HCT116 (cell line): ENCODE measurements around the gene SPSB4. TPM values are rescaled to one million over a fixed set of nuclear protein-coding genes. Genes with fewer than 3 reads are reported as not detected.

Experiments
- ATAC-seq: fragments of 200-7000 bp; cut with Tn5 transposase; 2 replicates; pipeline ENCODE4 v1.9.1; 2020; ENCODE audit warnings: mild to moderate bottlenecking, moderate library complexity
- BruUV-seq: library from RNA; stranded (reverse); fragments of 400-500 nt; replicated peaks from 2 replicates; lab custom pipeline; 2021; lab: Mats Ljungman, UMichigan
- CTCF ChIA-PET: fragments of 300-600 bp; sonication (Branson Sonifier 250); formaldehyde crosslinking; loops from one replicate; lab custom pipeline; 2021; ENCODE audit warnings: antibody characterized with exemption; lab: Charles Lee
- POLR2A ChIA-PET: fragments of 300-600, 350-600 bp; sonication (Branson Sonifier 250); formaldehyde crosslinking; loops from one replicate; lab custom pipeline; 2021; ENCODE audit warnings: antibody characterized with exemption; lab: Charles Lee
- RAD21 ChIA-PET, 2 experiments: fragments of 300-600 bp; sonication (Branson Sonifier 250); formaldehyde crosslinking; loops; one replicate each; lab custom pipeline; 2023; ENCODE audit warnings: low total read pairs in 2 of 2; ENCODE audit not compliant: uncharacterized antibody in 2 of 2, unreplicated experiment in 2 of 2, low non-redundant PET in 1 of 2; lab: Charles Lee
- DNase-seq: peaks from one replicate; pipeline ENCODE4 v3.0.0-alpha.2; 2010; ENCODE audit warnings: low read depth, low spot score
- H2AFZ ChIP-seq: fragments of 200-600 bp; shearing (Covaris generic), sonication (generic); 2 replicates; pipeline ENCODE4 v1.6.1; 2017; ENCODE audit warnings: low read depth, mixed run types, mixed read lengths, antibody characterized with exemption, low read length; ENCODE audit not compliant: poor library complexity, severe bottlenecking
- H3K27ac ChIP-seq: 2 replicates; pipeline ENCODE4 v1.5.1; 2012; ENCODE audit warnings: low read depth, low read length
- H3K27me3 ChIP-seq: fragments of 200-600 bp; sonication (generic); 2 replicates; pipeline ENCODE4 v1.6.1; 2016; ENCODE audit warnings: mixed run types, low read length, mixed read lengths; ENCODE audit not compliant: insufficient read depth
- H3K36me3 ChIP-seq, 2 experiments: fragments of 200-500 bp in 1 of 2; fragments of 200-600 bp in 1 of 2; sonication (Bioruptor generic) in 1 of 2; sonication (generic) in 1 of 2; 2 replicates each; pipeline versions ENCODE4 v1.5.1 to v1.6.1; 2014 to 2016; ENCODE audit warnings: low read length in 2 of 2, inconsistent platforms in 1 of 2, mixed read lengths in 1 of 2, mixed run types in 1 of 2; ENCODE audit not compliant: insufficient read depth in 2 of 2, control insufficient read depth in 1 of 2
- H3K4me1 ChIP-seq, 2 experiments: fragments of 200-600 bp in 1 of 2; sonication (generic) in 1 of 2; 2 replicates each; pipeline versions ENCODE4 v1.5.1 to v1.6.1; 2012 to 2017; ENCODE audit warnings: low read length in 2 of 2, inconsistent platforms in 1 of 2, mild to moderate bottlenecking in 1 of 2, mixed read lengths in 1 of 2, mixed run types in 1 of 2, moderate library complexity in 1 of 2; ENCODE audit not compliant: insufficient read depth in 2 of 2, control insufficient read depth in 1 of 2
- H3K4me2 ChIP-seq: fragments of 200-600 bp; sonication (generic); 2 replicates; pipeline ENCODE4 v1.6.1; 2017; ENCODE audit warnings: mixed run types, low read length, mixed read lengths
- H3K4me3 ChIP-seq, 2 experiments: fragments of 200-600 bp in 1 of 2; sonication (generic) in 1 of 2; replicated peaks in 1 of 2; 2 replicates each; pipeline ENCODE4 v1.5.1; 2011 to 2016; ENCODE audit warnings: low read length in 2 of 2, control low read depth in 1 of 2, low read depth in 1 of 2, mild to moderate bottlenecking in 1 of 2, mixed read lengths in 1 of 2, mixed run types in 1 of 2
- H3K79me2 ChIP-seq: fragments of 200-600 bp; sonication (generic); 2 replicates; pipeline ENCODE4 v1.6.1; 2017; ENCODE audit warnings: mild to moderate bottlenecking, mixed run types, low read length, moderate library complexity, mixed read lengths; ENCODE audit not compliant: insufficient read depth
- H3K9ac ChIP-seq: fragments of 200-600 bp; sonication (generic); 2 replicates; pipeline ENCODE4 v1.6.1; 2016; ENCODE audit warnings: low read length, mixed read lengths
- H3K9me2 ChIP-seq: fragments of 200-600 bp; sonication (generic), shearing (Covaris generic); 2 replicates; pipeline ENCODE4 v1.6.1; 2017; ENCODE audit warnings: mixed run types, mild to moderate bottlenecking, moderate library complexity; ENCODE audit not compliant: insufficient read depth
- H3K9me3 ChIP-seq, 2 experiments: fragments of 200-500 bp in 1 of 2; fragments of 200-600 bp in 1 of 2; sonication (Bioruptor generic) in 1 of 2; sonication (generic) in 1 of 2; 2 replicates each; pipeline ENCODE4 v1.6.1; 2014 to 2017; ENCODE audit warnings: low read length in 2 of 2, mixed read lengths in 2 of 2, inconsistent platforms in 1 of 2, low read depth in 1 of 2, mild to moderate bottlenecking in 1 of 2, mixed run types in 1 of 2, moderate library complexity in 1 of 2; ENCODE audit not compliant: control insufficient read depth in 1 of 2, insufficient read depth in 1 of 2
- H4K20me1 ChIP-seq: fragments of 200-600 bp; sonication (generic), shearing (Covaris generic); 2 replicates; pipeline ENCODE4 v1.6.1; 2017; ENCODE audit warnings: mixed run types, mild to moderate bottlenecking, moderate library complexity; ENCODE audit not compliant: insufficient read depth
- ATF3 ChIP-seq: IDR thresholded peaks from 2 replicates; pipeline ENCODE4 v1.6.1; 2012
- CBX3 ChIP-seq: IDR thresholded peaks from 2 replicates; pipeline ENCODE4 v1.6.1; 2012; ENCODE audit warnings: low read depth
- CEBPB ChIP-seq: IDR thresholded peaks from 2 replicates; pipeline ENCODE4 v1.6.1; 2012; ENCODE audit warnings: low read depth
- CTCF ChIP-seq, 3 experiments: fragments of 200-600 bp in 1 of 3; sonication (generic) in 1 of 3; IDR thresholded peaks in 2 of 3; conservative IDR thresholded peaks in 1 of 3; 2 replicates each; pipeline ENCODE4 v1.5.1; 2012 to 2017; ENCODE audit warnings: low read depth in 2 of 3, low read length in 2 of 3, antibody characterized with exemption in 1 of 3, borderline replicate concordance in 1 of 3, control low read depth in 1 of 3, mild to moderate bottlenecking in 1 of 3, mixed read lengths in 1 of 3, mixed run types in 1 of 3, moderate library complexity in 1 of 3; ENCODE audit not compliant: insufficient read depth in 1 of 3
- ELF1 ChIP-seq: IDR thresholded peaks from 2 replicates; pipeline ENCODE4 v1.6.1; 2012; ENCODE audit warnings: low read depth, borderline replicate concordance
- EZH2 ChIP-seq: fragments of 200-600 bp; sonication (generic); IDR thresholded peaks from 2 replicates; pipeline ENCODE4 v1.6.1; 2017; ENCODE audit warnings: antibody characterized with exemption, mixed run types
- EZH2phosphoT487 ChIP-seq: fragments of 200-600 bp; IDR thresholded peaks from 2 replicates; pipeline ENCODE4 v1.6.1; 2018; ENCODE audit warnings: antibody characterized with exemption, borderline replicate concordance
- JUND ChIP-seq: IDR thresholded peaks from 2 replicates; pipeline ENCODE4 v1.6.1; 2012
- POLR2A ChIP-seq: IDR thresholded peaks from 2 replicates; pipeline ENCODE4 v1.7.0; 2011; ENCODE audit warnings: borderline replicate concordance; ENCODE audit not compliant: insufficient read depth, insufficient read length; ENCODE audit errors: extremely low read depth
- POLR2AphosphoS5 ChIP-seq: IDR thresholded peaks from 2 replicates; pipeline ENCODE4 v1.6.1; 2011; ENCODE audit warnings: mild to moderate bottlenecking, low read depth, low read length, moderate library complexity
- RAD21 ChIP-seq: IDR thresholded peaks from 2 replicates; pipeline ENCODE4 v1.6.1; 2012; ENCODE audit warnings: low read depth, mild to moderate bottlenecking
- SIN3A ChIP-seq: IDR thresholded peaks from 2 replicates; pipeline ENCODE4 v1.6.1; 2012; ENCODE audit warnings: low read depth
- SP1 ChIP-seq: IDR thresholded peaks from 2 replicates; pipeline ENCODE4 v1.6.1; 2012; ENCODE audit warnings: low read depth
- TCF7L2 ChIP-seq: IDR thresholded peaks from 2 replicates; pipeline ENCODE4 v1.7.0; 2011; ENCODE audit warnings: borderline replicate concordance, inconsistent platforms; ENCODE audit not compliant: insufficient read depth, insufficient read length; ENCODE audit errors: extremely low read depth
- YY1 ChIP-seq: IDR thresholded peaks from 2 replicates; pipeline ENCODE4 v1.6.1; 2011; ENCODE audit warnings: low read length, low read depth, moderate library complexity, mild to moderate bottlenecking; ENCODE audit not compliant: insufficient replicate concordance; ENCODE audit errors: extremely low read depth
- intact Hi-C: fragments of 100-400 bp; cut with micrococcal nuclease; formaldehyde crosslinking; loops from 2 replicates; pipeline ENCODE4 v1.10.0; 2022
- total RNA-seq: library from RNA; stranded (reverse); gene quantifications from one replicate; pipeline ENCODE4 v1.2.1, GENCODE V29; 2021; ENCODE audit not compliant: unreplicated experiment
- TF ChIP-seq, protein P1 (sequence below): IDR thresholded peaks from 2 replicates; pipeline ENCODE4 v1.6.1; 2012
- TF ChIP-seq, protein P2 (sequence below): IDR thresholded peaks from 2 replicates; pipeline ENCODE4 v1.6.1; 2011; ENCODE audit warnings: mild to moderate bottlenecking, low read length, moderate library complexity; ENCODE audit not compliant: insufficient replicate concordance; ENCODE audit errors: extremely low read depth

SPSB4 gene
- total RNA-seq, 1 experiment from 2014 or later, result 0.57 TPM

GRCh38 chr3:141152801-141153678 lies 101.9 kb downstream of the SPSB4 start:
- H3K27ac ChIP-seq, result no peak overlapping the region
- no peaks in the 10 kb centered on the region for H3K79me2 ChIP-seq
- RAD21 ChIA-PET, result no interaction called here
- no peak for DNase-seq
- no peak overlapping the region for H2AFZ ChIP-seq
- no peaks in the 10 kb centered on the region for H3K36me3 ChIP-seq
- ATAC-seq, result no peak
- no peaks in the 10 kb centered on the region for H3K4me1 ChIP-seq
- no TSS peak for BruUV-seq
- intact Hi-C loops, result no loop called here
- H4K20me1 ChIP-seq, result no peaks in the 10 kb centered on the region
- no peaks in the 10 kb centered on the region for H3K9me2 ChIP-seq
- H3K4me2 ChIP-seq, result no peak overlapping the region
- no peak overlapping the region for H3K4me3 ChIP-seq
- H3K9ac ChIP-seq, result no peak overlapping the region
- no peaks in the 10 kb centered on the region for H3K9me3 ChIP-seq
- POLR2A ChIA-PET, result no interaction called here
- peaks cover 6% of the 10 kb centered on the region; the same call in 1 of the 2 replicates for H3K27me3 ChIP-seq
- TF ChIP-seq SP1 (no peak), YY1 (no peak), RAD21 (no peak)
- CTCF ChIA-PET, result no interaction called here

GRCh38 chr3:141153679-141153966 lies 102.5 kb downstream of the SPSB4 start:
- no peaks in the 10 kb centered on the region for H3K36me3 ChIP-seq
- H3K4me3 ChIP-seq, result no peak overlapping the region
- DNase-seq (no peak), ATAC-seq (no peak)
- H3K79me2 ChIP-seq, result no peaks in the 10 kb centered on the region
- H3K9me3 ChIP-seq, result no peaks in the 10 kb centered on the region
- H4K20me1 ChIP-seq, result no peaks in the 10 kb centered on the region
- POLR2A ChIA-PET, result no interaction called here
- no TSS peak for BruUV-seq
- RAD21 ChIA-PET, result no interaction called here
- no peaks in the 10 kb centered on the region for H3K4me1 ChIP-seq
- H3K27me3 ChIP-seq, result peaks cover 3% of the 10 kb centered on the region; the same call in 1 of the 2 replicates
- no peak overlapping the region for H3K27ac ChIP-seq
- H3K4me2 ChIP-seq, result no peak overlapping the region
- H2AFZ ChIP-seq, result no peak overlapping the region
- no peaks in the 10 kb centered on the region for H3K9me2 ChIP-seq
- H3K9ac ChIP-seq, result no peak overlapping the region
- CTCF ChIA-PET, result no interaction called here
- intact Hi-C loops, result no loop called here
- TF ChIP-seq CBX3 (no peak), EZH2phosphoT487 (no peak), SIN3A (no peak), EZH2 (no peak), POLR2A (no peak), ELF1 (no peak), CEBPB (no peak), TCF7L2 (no peak), ATF3 (no peak), SP1 (no peak), POLR2AphosphoS5 (no peak), JUND (no peak), CTCF (IDR thresholded peaks at IDR 0.05 in 2 of 3, conservative IDR thresholded peaks at IDR 0.05 in 1 of 3; ENCODE audit: borderline replicate concordance in 1 of 3, insufficient read depth in 1 of 3, low read depth in 2 of 3, low read length in 2 of 3) (no peak)
- TF ChIP-seq, protein P1, sequence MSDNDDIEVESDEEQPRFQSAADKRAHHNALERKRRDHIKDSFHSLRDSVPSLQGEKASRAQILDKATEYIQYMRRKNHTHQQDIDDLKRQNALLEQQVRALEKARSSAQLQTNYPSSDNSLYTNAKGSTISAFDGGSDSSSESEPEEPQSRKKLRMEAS, result no peak
- TF ChIP-seq, protein P2, sequence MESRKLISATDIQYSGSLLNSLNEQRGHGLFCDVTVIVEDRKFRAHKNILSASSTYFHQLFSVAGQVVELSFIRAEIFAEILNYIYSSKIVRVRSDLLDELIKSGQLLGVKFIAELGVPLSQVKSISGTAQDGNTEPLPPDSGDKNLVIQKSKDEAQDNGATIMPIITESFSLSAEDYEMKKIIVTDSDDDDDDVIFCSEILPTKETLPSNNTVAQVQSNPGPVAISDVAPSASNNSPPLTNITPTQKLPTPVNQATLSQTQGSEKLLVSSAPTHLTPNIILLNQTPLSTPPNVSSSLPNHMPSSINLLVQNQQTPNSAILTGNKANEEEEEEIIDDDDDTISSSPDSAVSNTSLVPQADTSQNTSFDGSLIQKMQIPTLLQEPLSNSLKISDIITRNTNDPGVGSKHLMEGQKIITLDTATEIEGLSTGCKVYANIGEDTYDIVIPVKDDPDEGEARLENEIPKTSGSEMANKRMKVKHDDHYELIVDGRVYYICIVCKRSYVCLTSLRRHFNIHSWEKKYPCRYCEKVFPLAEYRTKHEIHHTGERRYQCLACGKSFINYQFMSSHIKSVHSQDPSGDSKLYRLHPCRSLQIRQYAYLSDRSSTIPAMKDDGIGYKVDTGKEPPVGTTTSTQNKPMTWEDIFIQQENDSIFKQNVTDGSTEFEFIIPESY, result no peak
